Stimulated activated CD8-positive, alpha-beta memory T cell treated with anti-CD3 and anti-CD28 coated beads, Interleukin-7, amount 100 ng/mL, for 24 hours (primary cell): ENCODE measurements around the gene MYH6.
"Not testable (repeated sequence)": the region's sequence is repeated elsewhere in the genome, so short reads cannot be mapped to it uniquely, and the experiment has no call there.

Source experiments
- DNase-seq: peaks from one replicate; pipeline ENCODE4 v3.0.0-alpha.2; 2020; ENCODE audit warnings: low read depth

MYH6 gene

DNA sequence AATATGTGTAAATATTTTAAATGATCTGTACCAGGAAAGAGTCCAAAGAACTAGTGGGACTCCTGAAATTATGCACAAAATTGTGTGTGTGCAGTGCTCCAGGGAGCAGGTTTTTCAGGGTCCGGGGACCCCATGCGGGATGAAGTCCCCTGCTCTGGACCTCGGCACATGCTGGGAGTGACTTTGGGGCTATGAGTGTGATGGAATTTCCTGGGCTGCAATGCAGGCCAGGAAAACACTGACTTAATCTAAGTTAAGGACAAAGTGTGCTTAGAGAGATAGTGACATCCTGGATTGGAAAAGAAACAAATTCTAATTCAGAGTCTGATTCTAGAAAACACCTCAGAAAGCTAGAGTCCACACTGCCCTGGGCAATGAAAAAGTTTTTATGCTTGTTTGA, 6.2 kb upstream of the MYH6 start:
- DNase-seq: no peak

GRCh38 chr14:23413681-23414080, 5.6 kb upstream of the MYH6 start:
- DNase-seq: no peak

DNA sequence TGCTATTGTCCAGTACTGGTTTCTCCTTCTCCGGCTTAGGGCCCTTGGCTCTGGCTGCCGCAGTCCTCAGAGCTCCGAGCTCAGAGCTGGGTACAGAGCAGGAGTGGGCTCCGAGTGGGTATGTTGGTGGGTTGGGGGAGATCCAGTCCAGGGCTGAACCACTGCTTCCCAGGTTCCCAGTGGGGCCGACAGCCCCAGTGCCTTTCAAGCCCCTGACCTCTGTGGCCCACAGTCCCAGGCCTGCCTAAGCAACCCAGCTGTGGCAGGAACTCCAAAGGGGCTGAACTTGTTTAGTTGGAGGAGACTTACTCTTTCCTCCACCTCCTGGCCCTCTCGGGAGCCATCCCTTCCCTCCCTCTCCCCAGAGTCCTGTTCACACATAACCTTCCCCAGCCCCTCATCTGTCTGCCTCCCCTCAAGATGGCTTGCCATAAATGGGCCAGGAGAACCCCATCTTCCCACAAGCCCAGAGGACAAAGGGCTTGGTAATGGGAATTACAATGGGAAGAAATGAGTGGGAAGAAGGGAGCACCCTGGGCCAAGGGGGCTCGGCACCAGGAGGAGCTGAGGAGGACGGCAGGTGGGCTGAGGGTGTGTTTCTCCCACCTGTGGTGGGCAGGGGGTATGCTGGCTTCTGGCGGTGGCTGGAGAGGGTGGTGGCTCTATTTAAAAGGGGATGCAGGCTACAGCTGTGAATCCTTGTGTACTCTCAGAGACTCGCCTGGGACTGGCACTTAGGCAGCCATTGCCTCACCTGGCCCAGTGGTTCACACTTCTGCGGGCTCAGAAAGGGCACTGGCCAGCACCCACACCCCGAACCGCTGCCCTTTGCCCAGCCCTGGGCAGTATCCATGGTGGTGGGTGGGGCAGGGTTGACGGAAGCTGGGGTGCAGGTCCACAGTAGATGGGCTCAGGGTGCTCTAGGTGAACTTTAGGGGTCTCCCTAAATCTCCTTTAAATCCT, 3.8 kb upstream of the MYH6 start:
- DNase-seq: no peak

GRCh38 chr14:23409966-23410635, 2.0 kb upstream of the MYH6 start:
- no peak for DNase-seq

DNA sequence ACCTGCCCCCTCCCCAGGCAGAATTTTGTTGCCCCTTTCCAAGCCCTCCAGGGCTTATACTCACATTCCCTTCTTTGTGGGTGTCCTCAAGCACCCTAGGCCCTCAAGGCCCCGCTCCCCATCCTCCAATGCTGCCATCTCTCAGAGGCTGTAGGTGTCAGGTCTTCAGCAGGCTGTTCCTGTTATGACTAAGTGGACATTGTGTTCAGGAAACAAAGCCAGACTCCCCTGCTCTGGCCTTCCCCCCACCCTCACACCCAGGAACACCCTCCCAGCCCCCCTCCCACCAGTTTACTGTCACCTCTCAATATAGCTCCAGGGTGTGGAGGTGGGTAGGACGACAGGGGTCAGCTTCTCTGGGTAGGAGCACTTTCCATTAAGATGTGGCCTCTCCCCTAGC, 1.4 kb upstream of the MYH6 start:
- DNase-seq: no peak

DNA sequence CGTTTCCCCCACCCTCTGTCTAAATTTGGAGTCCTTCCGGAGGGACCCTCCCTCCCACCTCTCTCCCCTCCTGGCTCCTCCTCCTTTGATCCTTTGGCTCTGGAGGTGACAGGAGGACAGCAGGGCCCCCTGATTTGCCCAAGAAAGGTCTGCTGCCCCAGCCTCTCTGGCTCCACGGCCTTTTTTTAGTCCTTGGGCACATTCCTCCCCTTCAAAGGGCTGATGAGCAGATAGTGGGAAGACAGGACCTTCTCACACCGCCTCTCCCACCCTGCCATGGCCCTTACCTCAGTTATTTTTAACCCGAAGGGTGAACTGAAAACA, 196 bp upstream of the MYH6 start:
- DNase-seq: no peak

DNA sequence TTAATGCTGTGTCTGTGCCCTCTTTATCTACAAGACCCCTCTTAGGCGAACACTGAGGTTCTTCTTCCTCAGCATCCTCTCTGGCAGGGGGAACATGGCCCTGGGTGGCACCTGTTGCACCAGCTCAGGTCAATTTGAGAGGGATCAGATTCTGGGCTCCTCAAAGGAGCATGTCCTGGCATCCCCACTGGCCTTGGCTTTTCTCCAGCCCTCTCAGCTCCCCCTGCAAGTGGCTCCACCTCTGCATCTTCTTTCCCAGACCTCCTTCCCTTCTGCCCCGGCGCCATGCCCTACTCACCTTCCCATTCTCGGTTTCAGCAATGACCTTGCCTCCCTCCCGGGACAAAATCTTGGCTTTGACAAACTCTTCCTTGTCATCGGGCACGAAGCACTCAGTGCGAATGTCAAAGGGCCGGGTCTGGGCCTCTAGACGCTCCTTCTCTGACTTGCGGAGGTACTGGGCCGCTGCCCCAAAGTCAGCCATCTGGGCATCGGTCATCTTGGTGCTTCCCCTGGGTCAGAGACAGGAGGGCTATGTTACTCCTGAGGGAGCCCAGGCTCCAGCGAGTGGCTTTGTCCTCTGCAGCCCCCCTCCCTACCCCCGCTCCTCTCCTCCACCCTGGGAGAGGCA, 1.2 kb downstream of the MYH6 start:
- no peak for DNase-seq

GRCh38 chr14:23406244-23406643, 1.8 kb downstream of the MYH6 start:
- DNase-seq: no peak

DNA sequence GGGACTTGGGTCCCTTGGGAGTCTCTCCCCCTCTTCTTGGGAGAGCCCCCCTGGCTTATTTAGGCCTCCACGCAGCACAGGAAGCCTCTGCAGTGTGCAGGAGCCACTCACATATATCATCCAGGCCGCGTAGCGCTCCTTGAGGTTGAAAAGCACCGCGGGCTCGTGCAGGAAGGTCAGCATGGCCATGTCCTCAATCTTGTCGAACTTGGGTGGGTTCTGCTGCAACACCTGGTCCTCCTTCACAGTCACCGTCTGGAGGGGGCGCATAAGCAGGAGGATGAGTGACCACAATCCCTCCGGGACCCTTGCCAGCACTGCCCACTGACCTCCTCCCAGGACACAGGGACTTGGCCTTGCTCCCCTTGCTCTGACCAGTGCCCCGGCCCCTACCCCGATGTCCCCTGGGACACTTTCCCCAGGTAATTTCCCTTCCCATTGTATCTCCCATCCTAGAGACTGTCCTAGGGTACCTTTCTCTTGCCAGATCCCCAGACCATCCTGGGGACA, 2.5 kb downstream of the MYH6 start:
- DNase-seq: no peak

DNA sequence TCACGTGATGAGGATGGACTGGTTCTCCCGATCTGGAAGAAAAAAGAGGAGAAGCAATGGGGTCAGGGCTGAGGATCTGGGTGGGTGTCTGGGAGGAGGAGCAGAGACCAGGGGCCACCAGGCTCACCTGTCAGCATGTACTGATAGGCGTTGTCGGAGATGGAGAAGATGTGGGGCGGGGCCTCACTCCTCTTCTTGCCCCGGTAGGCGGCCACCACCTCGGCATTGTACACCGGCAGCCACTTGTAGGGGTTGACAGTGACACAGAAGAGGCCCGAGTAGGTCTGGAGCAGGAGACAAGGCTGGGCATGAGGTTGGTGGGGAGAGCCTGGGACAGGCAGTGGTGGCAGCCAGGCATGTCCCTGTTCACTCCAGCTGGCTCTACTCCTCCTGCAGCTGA, 3.0 kb downstream of the MYH6 start:
- DNase-seq: no peak

DNA sequence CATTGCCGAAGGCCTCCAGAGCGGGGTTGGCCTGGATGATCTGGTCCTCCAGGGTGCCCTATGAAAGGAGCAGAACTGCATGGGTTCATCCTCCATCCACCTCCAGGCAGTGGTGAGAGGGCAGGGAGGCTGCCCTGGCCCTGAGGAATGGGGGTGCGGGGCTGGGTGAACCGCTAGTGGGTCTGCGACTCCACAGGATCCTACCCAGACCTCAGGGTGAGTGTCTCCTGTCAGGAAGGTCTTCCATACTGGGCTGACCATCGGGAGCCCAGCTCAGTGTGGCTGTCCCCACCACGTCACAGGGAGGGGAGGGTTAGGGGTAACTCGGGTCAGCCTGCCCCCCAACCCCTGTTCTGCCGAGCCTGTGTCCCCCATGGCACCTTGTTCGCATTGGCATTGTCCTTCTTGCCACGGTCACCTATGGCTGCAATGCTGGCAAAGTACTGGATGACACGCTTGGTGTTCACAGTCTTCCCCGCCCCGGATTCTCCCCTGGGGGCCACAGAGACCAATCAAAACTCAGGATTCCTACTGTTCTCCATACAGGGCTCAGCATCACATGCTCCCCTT, 3.7 kb downstream of the MYH6 start:
- no peak for DNase-seq

DNA sequence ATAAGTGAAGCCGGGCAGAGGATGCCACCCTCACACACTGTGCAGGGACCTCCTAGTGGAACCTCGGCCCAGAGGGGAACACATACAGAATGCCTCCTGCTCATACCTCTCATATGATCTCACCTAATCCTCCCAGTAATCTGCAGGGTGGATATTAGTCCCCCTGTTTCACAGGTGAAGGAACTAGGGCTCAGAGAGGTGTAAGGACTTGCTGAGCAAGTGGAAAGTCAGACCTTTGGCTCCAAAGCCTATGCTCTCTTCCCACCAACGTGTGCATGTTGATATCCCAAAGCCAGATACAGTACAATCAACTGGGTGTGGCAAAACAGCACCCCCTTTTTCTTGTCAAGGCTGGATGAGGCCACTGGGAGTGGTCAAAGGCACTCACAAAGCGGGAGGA, 4.2 kb downstream of the MYH6 start:
- DNase-seq: no peak

DNA sequence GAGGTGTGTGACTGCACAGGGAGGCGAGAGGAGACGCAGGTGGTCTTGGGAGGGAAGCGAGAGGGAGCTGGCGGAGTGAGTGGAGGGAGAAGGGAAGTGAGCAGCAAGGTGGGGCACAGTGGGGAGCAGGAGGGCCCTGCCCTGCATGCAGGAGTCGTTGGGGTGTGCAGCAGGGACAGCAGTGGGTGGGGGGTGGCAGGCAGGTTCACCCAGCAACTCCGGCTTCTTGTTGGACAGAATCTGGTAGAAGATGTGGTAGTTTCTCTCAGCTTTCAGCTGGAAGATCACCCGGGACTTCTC, 5.0 kb downstream of the MYH6 start:
- DNase-seq: no peak

GRCh38 chr14:23402296-23403138, 5.6 kb downstream of the MYH6 start:
- DNase-seq: no peak

DNA sequence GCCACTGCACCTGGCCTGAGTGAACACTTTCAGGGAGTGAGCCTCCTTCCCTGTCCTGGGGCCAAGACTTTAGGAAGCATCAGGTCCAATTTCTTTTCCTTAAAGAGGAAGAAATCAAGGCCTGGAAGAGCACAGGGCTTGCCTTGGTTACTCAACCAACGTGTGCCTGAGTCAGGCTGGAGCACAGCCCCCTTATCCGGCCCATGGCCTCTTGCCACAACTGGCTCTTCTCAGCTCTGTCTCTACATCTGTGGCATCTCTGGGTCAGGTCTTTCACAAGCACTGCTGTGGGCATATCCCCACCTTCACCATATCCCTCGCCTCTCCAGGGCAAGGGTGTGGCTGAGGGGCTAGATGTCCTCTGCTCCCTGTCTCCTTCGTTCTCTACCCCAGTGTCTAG, 6.8 kb downstream of the MYH6 start:
- DNase-seq: no peak

- DNase-seq: not testable (repeated sequence)
Measured at GRCh38 chr14:23400496-23401149, 7.5 kb downstream of the MYH6 start.

DNA sequence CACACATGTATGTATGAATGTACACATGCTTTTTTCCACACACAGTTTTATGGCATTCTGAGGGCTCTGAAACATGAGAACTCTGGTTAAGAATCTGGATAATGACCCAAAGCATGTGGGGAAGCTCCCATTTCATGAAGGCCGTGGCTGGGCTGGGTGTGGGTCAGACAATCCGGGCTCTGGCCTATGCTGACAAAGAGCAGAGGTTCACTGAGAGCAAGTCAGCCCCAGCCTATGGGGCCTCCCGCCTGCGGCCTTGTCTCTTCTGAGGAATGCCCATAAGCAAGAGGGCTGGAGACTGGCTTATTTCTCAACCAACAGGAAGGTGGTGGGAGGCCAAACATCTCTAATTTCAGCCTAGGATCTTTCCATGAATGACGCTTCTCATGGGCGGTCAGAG, 8.5 kb downstream of the MYH6 start:
- DNase-seq: no peak

DNA sequence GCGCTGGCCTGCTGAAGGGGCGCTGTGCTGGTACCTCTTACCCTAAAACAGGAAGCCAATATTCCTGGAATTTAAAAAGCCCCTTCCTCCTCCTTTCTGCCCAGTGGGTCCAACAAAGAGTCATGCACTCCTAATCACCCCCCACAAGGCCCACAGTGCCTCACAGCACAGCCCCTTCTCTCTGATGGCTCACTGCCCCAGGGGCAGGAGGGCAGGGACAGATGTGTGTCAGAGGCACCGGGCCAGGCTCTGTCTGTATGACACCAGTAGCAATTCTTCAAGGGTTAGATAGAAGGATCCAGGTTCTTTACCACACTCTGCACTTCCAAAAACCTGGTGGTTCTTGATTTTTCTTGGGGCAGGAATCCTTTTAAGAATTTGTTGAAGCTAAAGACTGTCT, 8.9 kb downstream of the MYH6 start:
- DNase-seq: no peak

DNA sequence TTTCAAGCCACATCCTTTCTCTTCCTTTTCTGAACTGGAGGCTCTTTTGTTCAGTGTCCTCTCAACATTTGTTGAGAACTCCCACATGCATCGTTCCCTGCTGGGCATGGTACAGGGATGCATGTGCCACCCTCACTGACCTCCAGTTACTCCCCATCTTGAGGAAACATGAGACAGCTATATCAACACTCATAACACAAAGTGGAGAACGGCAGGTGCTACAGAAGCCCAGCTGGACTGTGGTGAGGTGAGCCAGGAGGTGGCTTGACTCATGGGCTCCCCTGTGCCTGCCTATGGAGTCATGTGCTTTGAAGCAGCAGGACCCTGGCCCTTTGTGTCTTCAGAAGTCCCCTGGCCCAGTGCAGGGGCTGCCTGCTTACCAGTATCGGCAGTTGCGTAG, 9.7 kb downstream of the MYH6 start:
- DNase-seq: no peak

- no peak for DNase-seq
Measured at GRCh38 chr14:23396781-23397407, 11.2 kb downstream of the MYH6 start.

DNA sequence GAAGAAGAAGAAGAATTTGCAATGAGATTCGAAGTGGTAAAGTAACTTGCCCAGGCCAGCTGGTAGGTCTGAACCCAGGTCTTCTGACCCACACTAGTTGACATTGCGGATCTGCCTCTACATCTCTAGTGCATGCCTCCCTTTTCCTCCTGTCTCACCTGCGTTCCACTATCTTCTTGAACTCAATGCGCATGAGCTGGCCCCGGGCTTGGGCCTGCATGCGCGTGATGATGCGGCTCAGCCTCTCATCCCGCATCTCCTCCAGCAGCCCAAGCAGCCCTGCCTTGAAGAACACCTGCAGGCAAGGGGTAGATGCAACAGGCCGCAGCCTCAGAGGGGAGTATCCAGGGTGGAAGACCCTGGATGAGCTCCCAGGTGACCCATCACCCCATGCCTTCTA, 11.9 kb downstream of the MYH6 start:
- DNase-seq: no peak
